Measurements from ENCODE around the gene LASP1. TPM values are rescaled to one million over a fixed set of nuclear protein-coding genes. Genes with fewer than 3 reads are reported as not detected.

The LASP1 gene, protein sequence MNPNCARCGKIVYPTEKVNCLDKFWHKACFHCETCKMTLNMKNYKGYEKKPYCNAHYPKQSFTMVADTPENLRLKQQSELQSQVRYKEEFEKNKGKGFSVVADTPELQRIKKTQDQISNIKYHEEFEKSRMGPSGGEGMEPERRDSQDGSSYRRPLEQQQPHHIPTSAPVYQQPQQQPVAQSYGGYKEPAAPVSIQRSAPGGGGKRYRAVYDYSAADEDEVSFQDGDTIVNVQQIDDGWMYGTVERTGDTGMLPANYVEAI
- total RNA-seq (2022; extraction: Qiagen RNA extraction): 238 to 266 TPM (median 257 TPM) in 5 replicates

DNA sequence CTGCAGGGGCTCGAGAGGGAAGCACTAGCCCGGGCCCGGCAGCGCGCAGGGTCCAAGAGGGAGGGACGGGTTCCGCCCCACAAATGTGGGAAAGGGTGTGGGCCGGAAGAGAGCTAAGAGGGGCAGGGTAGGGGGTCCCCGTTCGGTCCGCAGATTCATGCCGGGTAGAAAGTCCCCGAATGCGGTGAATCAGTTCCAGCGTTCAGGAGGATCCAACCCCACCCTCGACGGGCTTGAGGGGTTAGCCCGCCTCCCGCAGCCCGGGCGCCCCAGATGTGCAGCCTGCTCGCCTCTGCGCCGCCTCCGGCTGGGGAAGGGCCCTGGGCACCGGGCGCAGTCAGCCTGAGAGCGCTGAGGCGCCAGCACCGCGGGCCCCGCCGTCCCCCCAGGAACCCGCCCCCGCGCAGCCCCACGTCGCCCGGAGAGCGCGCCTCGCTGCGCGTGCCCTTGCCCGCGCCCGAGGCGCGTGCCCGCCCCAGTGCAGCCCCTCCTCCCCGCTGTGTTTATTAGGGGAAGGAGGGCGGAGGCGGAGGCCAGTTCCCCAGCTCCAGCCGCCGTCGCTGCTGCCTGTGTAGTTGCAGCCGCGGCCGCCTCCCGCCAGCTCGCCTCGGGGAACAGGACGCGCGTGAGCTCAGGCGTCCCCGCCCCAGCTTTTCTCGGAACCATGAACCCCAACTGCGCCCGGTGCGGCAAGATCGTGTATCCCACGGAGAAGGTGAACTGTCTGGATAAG lies at the start of gene LASP1:
TSS of gene LASP1 (plus strand) at position 533 of the 733 bp plus-strand sequence. CDS start at position 665, 132 bp downstream.

GRCh38 chr17:38824899-38825761 lies 44.7 kb upstream of the LASP1 start, which contains the start of gene CWC25:
TSS of gene CWC25 (minus strand) at chr17:38825321. CDS start at chr17:38825183, 138 bp downstream.

DNA sequence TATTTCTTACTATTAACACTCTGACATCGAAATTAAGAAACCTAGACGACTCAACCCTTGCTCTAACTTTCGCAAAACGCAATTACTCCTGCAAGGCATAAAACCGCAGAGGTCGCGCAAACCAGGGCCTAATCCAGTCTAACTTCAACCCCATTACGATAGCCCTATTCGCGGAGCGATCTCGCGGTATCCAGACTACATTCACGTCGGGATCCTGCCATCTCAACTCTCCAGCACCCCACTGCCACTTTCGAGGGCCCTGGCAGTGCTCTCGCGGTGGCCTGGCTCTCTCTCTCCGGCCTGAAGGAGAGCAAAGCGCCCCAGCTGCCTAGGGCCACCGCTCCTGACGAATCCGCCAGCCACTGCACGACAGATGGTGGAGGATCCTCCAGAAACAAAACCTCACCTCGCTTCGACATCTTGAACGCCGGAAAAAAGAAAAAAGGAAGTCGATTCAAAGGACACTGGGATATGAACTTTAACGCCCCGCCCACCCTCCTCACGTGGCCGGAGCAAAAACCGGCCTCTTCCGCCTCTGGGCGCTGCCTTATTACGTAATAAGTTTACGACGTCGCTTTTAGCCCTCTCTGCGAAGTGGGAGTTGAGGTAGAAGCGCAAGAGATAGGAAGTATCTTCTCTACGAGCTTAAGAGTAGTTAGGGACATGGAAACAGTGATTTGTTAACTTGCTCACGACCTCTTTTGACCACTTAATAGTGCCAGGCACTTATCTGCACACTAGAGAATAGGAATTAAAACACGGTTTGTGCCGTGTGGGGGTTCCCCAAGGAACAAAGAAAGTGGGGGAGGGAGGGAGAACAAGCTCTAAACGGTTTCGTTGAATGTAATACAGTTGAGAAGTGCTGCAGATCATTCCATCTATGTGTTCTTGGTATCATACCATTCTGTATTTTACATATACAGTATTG lies 16.3 kb upstream of the LASP1 start, which contains the start of gene RPL23:
TSS of gene RPL23 (minus strand) at position 430 of the 928 bp plus-strand sequence. CDS start at position 419, 11 bp downstream.

GRCh38 chr17:38925263-38925995 lies 55.6 kb downstream of the LASP1 start, which contains the start of gene LASP1NB:
TSS of gene LASP1NB (plus strand) at chr17:38925614.

DNA sequence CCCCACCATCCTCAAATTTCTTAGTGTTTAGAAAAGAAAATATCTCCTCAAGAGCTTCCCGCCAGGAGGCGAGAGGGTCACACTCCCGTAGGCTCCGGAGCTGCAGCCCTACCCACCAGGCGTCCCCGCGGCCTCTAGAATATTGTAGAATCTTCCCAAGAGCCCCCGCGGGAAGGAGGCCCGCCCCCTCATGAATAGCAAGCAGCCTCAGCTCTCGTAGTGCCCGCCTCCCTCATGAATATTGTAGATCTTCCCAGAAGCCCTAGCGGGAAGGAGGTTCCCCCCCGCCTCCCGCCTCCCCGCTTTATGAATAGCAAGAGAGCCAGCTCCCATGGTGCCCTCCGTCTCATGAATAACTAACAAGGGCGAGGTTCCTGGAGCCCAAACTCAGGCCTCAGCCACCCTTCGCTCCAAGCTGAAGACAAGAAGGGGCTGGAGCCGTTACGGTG lies 97.5 kb downstream of the LASP1 start, which contains the start of gene FBXO47:
TSS of gene FBXO47 (minus strand) at position 114 of the 449 bp plus-strand sequence. CDS start 4,378 bp downstream, outside the sequence.

Other genes starting within 250 kb of the LASP1 start
- gene EPOP, start 195.1 kb upstream of the LASP1 start, total RNA-seq (2022; extraction: Qiagen RNA extraction): 9.9 to 13.2 TPM (median 12.2 TPM) in 5 replicates
- gene MLLT6, start 164.8 kb upstream of the LASP1 start, total RNA-seq (2022; extraction: Qiagen RNA extraction): 19.4 to 33.3 TPM (median 27.6 TPM) in 5 replicates
- 57.0 to 95.6 TPM (median 88.4 TPM) in 5 replicates for gene CISD3, start 139.7 kb upstream of the LASP1 start, total RNA-seq (2022; extraction: Qiagen RNA extraction)
- 35.7 to 63.3 TPM (median 58.9 TPM) in 5 replicates for gene PCGF2, start 121.7 kb upstream of the LASP1 start, total RNA-seq (2022; extraction: Qiagen RNA extraction)
- 372 to 440 TPM (median 430 TPM) in 5 replicates for gene PSMB3, start 117.3 kb upstream of the LASP1 start, total RNA-seq (2022; extraction: Qiagen RNA extraction)
- 34.6 to 42.0 TPM (median 40.7 TPM) in 5 replicates for gene PIP4K2B, start 70.5 kb upstream of the LASP1 start, total RNA-seq (2022; extraction: Qiagen RNA extraction)
- 20.4 to 24.2 TPM (median 21.5 TPM) in 5 replicates for gene CWC25, start 44.7 kb upstream of the LASP1 start, total RNA-seq (2022; extraction: Qiagen RNA extraction)
- 2,461 to 3,097 TPM (median 2,636 TPM) in 5 replicates for gene RPL23, start 16.3 kb upstream of the LASP1 start, total RNA-seq (2022; extraction: Qiagen RNA extraction)
- not detected in 5 replicates for gene FBXO47, start 97.3 kb downstream of the LASP1 start, total RNA-seq (2022; extraction: Qiagen RNA extraction)

All from A549 treated with Mapracorat at 1 μM for 4 hours (cell line).